Kidney capillary endothelial cell (primary cell): ENCODE results near the gene TGM1.

ENCODE experiments used
- DNase-seq: peaks from one replicate; pipeline ENCODE4 v3.0.0-alpha.2; 2018; ENCODE audit warnings: low spot score

Gene TGM1

DNA sequence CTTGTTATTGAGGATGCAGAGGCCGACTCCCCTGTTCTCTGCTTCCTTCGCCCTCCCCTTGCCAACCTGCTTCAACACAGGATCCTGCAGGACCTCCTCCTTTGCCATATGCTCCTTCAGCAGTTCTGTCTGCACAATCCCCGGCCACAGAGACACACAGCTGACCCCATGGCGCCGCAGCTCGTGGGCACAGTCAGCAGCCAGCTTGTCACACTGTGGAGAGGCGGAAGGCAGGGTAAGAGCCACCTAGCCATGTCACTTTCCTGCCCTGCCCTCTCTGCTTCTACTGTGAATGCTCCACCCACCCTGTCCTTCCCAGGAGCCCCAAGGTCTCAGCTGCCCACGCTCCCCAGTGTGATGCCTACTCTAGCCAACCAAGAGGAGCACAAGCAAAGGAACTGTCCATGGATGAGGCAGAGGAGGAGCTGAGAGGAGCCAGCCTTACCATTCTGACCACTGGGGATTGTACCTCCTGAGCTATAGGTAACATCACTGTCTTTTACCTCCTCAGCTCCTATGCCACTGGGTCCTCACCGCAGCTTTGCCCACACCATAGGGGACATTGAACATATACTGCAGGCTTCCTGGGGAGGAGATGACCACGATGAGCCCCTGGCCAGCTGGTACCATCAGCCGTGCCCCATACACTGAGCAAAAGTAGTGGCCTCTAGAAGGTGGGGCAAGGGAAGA lies 29.3 kb upstream of the TGM1 start:
- DNase-seq: no peak

DNA sequence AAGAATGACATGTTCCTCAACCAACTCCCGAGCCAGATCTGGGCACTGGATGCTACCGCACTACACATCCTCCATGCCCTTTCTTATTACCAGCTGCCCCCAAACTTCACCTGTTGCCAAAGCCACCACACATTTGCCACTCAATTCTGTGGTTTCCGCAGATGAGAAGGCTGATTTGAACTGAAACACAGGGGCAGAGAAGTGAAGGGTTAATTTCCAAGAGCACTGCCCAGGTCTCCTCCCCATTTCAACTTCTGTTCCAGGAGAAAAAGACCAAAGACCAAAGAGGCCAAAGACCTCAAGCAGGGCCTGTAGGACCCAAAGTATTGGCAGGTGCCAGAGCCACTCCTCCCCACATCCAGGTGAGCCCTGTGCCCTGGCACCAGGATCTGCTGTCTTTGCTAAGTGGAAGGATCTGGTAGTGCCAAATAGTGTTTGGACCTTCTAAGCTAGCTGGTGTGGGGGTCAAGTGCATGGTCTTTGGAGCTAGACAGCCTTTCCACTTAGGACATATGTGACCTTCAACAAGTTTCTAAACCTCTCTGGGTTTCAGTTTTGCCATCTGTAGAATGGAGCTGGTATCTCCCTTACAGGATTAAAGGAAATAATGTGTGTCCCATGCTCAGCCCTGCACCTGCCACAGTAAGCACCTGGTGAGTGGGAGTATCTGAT lies 28.6 kb upstream of the TGM1 start:
- no peak for DNase-seq

DNA sequence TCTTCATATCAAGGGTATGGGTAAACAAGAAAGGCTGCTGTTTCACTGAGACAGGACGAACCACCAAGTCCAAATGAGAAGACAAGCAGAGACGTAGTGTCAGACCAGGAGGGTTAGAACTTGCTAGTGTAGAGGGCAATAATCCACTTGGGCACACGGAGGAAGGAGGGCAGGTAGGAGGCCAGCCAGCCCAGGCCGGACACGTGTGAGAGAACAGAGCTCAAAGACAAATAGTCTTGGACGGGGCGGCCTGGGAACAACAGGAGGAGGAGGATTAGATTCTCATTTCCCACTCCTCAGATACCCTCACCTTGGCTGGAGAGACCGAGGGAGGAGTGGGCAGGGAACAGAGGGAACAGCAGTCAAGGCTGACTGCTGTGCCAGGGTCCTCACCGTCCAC lies 27.8 kb upstream of the TGM1 start:
- DNase-seq: no peak

DNA sequence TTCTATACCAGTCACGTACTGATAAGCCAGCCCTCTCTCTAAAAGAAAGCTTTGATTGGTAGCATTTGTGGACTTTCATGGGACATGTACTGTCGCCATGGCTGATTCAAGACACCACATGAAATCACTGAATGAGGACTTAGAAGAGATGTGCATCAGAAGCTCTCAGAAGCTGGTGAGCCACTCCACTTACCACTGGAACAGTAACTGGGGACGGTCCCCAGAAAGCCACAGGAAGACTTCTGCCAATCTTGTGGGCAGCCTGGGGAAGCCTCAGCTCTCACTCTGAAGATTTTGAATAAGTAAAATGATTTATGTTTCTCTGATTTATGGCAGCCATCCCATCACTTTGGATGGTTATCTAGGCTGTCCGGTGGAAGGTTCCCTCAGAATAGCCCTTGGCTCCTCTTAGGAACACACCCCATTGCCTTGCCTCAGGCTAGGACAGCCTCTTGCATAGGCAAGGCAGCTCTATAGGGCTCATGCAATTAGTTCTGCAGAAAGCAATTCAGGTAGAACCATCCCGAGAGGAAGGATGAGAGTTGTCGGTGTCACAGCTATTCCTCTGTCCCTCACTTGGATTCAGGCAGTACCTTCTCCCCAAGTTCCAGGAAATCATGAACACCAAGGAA lies 26.8 kb upstream of the TGM1 start:
- DNase-seq: no peak

DNA sequence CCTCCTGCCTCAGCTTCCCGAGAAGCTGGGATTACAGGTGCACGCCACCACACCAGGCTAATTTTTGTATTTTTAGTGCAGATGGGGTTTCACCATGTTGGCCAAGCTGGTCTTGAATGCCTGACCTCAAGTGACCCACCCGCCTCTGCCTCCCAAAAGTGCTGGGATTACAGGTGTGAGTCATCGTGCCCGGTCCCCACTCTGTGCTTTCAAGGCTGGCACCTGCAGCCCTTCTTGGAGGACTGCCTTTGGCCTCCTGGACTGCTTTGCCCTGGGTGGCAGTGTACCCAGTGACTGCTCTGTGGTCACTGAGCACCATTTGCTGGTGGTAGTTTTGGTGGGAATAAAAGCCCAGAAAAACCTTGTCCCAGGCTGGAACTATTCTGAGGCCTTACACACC lies 24.0 kb upstream of the TGM1 start:
- DNase-seq: no peak

DNA sequence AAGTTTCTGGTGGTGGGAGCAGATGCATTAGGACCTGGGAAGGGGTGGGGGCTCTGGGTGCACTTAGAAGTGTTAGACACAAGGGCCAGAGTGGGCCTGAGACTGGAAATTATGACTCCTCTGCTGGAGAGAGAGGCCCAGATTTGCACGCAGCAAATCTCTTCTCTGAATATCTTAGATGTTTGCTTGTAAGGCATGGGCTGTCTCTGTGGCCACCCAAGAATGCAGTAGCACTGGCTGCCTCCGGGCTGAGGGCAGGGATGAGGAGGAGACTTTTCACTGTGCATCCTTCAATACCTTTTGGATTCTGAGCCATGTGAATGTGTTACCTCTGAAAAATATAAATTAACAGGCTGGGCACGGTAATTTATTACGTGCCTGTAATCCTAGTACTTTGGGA lies 22.4 kb upstream of the TGM1 start:
- DNase-seq: no peak

DNA sequence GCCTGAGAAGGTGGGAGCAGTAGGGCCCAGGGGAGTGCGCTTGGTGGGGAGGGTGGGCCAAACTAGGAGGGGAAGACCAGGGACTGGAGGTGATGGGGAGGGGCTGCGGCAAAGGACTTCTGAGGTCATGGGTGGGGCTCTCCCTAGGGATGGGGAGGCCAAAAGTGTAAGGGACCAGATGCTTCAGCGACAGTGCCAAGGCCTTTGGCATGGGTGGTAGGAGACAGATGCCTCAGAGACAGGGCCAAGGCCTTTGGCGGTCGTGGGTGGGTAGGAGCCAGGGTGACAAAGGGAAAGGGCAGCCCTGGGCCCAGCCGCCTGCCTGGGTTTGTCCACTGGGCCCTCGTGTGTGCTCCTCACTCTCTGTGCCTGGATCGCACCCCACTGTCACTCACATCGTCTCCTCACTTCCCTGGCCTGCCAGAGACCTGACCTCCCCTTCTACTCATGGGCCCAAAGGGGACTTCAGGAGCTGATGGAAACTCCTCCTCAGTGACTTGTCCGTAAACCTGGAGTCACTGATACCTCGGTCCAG lies 21.6 kb upstream of the TGM1 start:
- no peak for DNase-seq

DNA sequence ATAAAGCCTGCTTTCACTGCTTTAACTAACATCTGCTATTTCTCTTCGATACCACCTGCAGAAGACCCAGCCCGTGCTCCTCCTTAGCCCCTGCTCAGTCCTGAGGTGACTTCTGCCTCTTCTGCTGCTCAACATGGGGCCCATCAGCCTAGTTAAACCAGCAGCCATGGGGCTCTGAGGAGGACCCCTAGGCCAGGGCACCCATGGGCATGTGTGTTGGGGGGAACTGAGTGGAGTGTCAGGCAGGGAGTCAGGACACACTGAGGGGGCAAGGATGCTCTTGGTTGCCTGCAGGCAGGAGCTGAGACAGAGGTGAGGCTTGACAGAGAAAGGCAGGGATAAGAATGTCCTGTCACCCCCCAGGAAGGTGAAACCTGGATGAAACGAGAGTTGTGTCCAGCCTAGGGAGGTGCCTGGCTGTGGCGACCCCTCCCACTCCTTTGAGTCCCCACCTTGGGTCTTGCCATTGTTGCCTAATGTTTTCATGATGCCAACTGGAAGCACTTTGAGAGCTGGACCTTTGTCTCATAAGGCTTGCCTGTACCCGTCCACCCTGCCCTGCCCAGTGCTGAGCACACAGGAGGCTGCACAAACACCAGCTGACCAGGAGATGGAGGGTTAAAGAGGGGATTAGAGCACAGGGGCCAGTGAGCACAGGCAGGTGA lies 21.0 kb upstream of the TGM1 start:
- no peak for DNase-seq

DNA sequence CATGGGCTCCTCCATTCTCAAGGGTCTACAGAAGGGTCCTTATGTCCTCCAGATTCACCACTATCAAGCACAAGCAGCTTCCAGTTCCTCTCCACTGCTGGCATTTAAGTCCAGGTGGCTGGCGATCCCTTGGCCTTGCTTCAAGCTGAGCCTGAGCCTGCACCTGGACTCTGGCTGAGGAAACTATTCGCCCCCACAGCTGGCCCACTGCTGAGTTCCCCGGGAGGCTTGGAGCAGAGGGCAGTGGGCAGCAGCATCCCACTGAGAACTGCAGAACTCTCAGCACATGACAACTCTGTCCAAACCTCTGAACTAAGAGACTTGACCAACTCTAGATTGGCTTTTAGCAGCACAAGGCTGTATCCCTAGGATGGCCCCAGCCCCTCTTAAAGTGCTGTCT lies 19.8 kb upstream of the TGM1 start:
- DNase-seq: no peak

DNA sequence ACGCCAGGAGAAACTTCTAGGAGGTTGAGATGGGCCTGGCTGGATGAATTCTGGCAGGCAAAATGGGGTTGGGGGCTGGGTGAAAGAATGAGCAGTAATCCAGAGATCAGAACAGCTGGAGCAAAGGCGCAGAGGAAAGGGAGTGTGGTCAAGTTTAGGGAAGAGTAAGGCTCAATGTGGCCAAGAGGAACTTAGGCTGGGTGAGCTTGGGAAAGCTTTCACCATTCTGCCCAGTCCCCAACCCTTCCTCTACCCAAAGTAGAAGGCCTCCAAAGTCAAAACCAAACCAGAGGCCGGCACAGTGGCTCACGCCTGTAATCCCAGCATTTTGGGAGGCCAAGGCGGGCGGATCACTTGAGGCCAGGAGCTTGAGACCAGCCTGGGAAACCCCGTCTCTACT lies 18.7 kb upstream of the TGM1 start:
- DNase-seq: no peak

DNA sequence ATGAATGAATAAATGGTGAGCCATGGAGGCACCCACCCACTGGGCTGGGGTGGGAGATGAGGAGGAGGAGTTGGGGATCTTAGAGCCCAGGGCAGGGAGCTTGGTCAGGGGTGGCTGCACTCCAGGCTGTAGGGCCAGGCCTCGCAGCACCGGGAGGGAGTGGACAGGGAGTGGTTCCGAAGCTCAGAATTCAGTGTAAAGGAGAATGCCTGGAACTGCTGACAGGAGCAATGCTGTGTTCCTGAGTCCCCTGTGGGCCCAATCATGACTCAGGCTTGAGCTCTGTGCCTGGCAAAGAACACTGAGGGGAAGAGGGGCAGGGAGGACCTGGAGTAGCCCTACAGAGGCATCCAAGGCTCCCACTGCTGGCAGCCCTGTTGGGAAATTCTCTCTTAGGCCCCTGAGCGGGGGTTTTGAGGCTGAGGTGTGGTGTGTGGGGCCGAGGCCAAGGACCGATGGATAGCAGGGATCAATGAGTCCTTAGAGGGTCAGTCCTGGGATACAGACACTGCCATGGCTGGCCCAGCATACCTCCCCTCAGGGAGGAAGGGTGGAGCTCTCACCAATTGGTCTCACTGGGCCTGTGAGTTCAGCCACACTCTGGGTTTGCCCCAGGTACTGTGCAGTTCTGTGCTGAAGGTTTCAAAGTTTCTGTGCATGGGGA lies 18.0 kb upstream of the TGM1 start:
- no peak for DNase-seq

DNA sequence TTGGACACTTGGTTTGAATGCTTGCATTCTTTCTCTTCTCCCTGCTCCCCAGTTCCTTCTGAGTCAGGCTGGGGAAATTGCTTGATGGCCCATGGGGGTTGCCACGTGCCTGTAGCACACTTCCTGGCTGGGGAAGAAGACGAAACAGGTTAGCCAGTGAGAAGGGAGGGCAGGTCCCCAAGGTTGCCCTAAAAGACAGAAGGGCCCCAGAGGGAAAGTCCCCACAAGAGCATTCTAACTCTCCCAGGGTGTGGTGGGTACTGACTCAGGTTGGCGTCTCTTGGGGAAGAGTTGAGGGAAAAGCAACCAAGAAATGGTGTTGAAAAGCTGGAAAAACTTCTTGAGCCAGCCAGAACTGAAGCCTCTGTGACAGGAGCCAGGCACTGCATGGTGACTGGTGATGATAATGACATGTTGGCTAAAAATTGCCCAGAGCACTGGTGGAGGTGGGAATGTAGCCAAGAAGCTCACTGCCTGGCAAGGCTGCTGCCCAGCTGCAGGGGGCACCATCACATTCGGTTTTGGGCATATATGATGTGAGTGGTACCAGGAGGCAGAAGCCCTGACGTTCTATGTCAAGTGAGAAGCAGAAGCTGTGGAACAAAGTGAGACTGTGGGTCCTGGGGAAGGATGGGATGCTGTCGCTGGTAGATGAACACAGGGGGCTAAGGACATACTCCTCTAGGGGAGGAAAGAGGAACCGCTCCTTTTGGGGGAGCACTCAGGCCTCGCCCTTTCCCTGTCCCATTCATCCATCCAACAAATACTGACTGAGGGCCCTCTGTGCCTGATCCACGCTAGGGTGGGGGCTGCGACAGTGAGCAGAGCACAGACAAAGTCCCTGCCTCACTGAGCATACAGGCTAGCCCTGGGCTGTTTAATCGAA lies 16.6 kb upstream of the TGM1 start:
- DNase-seq: no peak

DNA sequence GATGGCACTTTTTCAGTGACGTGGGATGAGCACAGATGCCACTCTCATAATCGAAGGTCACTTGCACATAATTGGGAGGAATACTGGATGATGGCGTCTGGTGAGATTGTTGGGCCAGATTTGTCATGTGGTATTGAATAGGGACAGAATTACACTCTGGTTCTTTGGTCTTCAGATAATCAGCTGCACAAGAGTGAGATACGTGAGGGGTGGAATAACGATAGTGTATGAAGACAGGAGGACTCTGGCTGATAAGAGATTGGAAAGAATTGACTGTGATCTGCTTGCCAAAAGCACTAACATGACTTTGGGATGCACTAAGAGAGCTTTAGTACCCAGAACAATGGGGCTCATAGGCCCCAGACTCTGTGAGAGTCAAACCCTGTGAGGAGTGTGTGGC lies 15.4 kb upstream of the TGM1 start:
- DNase-seq: no peak

DNA sequence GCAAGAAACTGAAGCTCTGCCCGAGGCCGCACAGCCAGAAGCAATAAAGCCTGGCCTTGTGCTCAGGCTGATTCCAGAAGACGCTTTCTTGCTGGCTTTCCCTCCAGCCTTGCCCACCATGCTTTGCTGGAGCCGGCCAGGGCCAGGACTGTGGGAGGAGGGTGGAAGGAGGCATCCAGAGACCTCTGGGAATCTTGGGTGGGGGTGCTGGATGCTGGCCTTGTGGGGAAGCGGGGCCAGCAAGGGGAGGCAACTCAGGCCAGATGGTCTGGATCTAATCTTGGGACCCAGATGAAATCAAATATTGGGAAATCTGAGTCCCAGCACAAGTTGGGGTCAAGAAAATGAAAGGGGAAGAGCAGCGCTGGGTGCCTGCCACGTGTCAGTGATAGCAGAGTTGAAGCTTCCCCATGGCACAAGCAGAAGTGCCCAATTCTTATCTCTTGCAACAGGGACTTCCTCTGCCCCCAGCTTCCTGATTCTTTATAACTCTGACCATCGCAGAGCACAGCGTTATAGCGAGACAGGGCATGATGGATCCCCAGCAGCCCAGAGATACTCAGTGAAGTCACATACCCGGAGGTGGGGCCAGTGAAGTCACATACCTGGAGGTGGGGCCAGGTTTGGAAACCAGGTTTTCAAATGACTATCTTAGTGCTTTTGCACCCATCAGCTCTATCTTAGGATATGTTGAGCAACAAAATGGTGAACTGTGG lies 14.8 kb upstream of the TGM1 start:
- DNase-seq: no peak

DNA sequence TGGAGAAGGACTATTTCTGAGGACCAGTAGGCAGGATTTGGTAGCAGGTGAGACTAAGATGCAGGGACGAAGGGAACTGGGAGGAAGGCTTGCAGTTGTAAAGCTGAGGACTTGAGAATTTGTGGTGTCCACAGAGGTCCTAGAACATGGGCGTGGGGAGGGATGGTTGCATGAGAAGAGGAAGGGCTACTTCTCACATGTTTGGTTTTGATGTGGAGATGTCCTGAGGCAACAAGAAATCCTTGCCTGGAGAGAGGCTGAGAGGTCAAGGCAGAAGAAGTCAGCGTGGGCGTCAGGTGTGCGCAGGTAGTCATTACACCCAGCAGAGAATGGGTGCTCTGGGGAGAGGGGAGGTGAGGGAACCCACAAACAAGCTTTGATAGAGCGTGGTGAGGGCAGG lies 14.1 kb upstream of the TGM1 start:
- DNase-seq: no peak

DNA sequence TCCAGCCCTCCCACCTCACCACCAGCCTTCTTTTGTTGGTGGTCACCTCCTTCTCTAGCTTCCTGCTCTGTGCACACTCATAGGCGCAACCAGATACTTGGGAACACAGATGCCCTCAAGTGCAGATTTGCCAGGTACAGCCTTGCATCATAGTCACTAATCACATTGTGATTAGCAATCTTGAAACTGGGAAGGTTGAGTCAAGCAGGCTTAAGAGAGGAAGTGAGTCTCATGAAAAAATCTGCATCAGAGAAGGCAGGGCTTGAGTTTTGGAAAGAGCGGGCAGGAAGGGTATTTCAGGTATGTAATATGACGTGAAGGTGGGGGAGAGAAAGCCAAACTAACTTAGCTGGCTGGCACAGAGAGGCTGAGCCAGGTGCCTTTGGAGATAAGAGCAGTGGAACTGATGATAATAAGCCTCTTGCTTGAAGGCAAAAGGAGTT lies 11.1 kb upstream of the TGM1 start:
- DNase-seq: peak; percentile 1

DNA sequence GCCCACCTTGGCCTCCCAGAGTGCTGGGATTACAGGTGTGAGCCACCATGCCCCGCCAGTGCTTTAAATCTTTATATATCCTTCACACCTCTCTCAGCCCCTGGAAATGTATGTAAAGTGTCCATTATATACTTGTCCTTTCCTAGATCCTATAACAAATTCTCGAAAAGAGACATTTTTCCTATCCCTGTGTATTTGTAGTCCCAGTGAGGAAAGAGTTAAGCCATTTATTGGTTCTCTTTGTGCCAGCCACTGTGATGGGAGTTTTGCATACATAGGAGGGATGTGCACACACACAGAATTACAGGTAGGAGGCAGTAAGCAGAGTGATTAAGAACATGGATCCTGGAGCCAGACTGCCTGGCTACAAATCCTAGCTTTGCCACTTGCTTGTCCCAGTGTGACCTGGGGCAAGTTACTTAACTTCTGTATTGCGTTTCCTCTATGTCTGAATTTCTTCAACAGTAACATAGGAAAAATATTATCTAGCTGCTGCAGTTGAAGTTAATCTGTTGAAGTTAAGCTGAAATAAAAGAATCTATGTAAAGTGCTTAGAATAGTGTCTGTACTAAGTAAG lies 10.5 kb upstream of the TGM1 start:
- DNase-seq: no peak

DNA sequence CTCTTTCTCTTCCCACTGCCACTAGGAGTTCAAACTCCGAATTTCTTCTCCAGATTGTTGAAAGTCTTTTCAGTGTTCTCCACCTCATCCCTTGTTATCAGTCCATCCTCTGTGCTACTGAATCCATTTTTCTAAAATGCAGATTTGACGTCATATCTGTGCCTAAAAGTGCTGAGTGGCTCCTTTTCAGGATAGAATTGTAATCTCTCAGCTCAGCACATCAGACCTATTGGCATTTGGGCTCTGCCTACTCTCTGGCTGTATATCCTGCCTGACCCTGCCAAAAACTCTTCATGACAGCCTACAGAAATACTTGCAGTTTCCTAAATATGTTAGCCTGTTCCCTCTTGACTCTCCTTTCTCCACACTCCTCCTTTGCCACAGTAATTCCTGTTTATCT lies 9.5 kb upstream of the TGM1 start:
- DNase-seq: no peak

DNA sequence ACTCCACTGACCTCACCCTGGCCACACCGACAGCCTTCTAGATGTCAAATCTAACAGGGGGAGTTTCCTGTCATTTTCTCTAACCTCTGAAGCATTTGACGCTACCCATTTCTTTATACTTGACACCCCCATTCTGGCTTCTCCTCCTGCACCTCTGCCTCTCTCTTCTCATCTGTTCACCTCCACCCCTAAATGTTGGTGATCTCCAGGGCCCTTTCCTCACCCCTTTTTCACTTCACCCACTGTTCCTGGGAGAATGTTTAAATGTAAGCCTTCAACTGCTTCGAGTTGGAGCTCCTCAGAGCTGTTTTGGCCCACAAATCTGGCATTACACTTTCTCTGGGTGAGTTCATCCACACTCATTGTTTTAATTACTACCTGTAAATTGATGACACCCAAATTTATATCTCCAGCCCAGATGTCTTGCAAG lies 8.9 kb upstream of the TGM1 start:
- DNase-seq: no peak
